ENCODE data around the gene RHBDF2. TPM values are rescaled to one million over a fixed set of nuclear protein-coding genes. Genes with fewer than 3 reads are reported as not detected.
A peak's percentile ranks its signal among the peaks of the same experiment; 100 is the strongest.

The RHBDF2 gene
- polyA plus RNA-seq, 1 donor = 35.2 TPM

GRCh38 chr17:76543826-76544545, 42.8 kb upstream of the RHBDF2 start:
- Histone ChIP-seq H3K36me3 (ENCODE audit: control insufficient read depth, insufficient read depth, low read length) (no peaks in the 10 kb centered on the region), H3K9me3 (ENCODE audit: control insufficient read depth, low read depth, low read length) (peaks cover 3% of the 10 kb centered on the region), H3K4me1 (ENCODE audit: control insufficient read depth, insufficient read depth, low read length) (peaks cover 14% of the 10 kb centered on the region), H3K4me3 (ENCODE audit: low read length) (no peak overlapping the region), H3K27ac (ENCODE audit: low read length) (peak overlapping the region; percentile 26), H3K27me3 (ENCODE audit: control insufficient read depth, insufficient read depth, low read length) (peaks cover 28% of the 10 kb centered on the region)
- WGBS (ENCODE audit: insufficient coverage, low lambda C conversion rate) = no CpG with 5 or more reads among the region's 22 CpGs
- no peak for DNase-seq

- Histone ChIP-seq H3K4me1 (ENCODE audit: control insufficient read depth, insufficient read depth, low read length) (peaks cover 17% of the 10 kb centered on the region), H3K36me3 (ENCODE audit: control insufficient read depth, insufficient read depth, low read length) (no peaks in the 10 kb centered on the region), H3K27ac (ENCODE audit: low read length) (peak overlapping the region; percentile 26), H3K27me3 (ENCODE audit: control insufficient read depth, insufficient read depth, low read length) (peaks cover 34% of the 10 kb centered on the region), H3K4me3 (ENCODE audit: low read length) (no peak overlapping the region), H3K9me3 (ENCODE audit: control insufficient read depth, low read depth, low read length) (peaks cover 3% of the 10 kb centered on the region)
- no CpG with 5 or more reads among the region's 6 CpGs for WGBS (ENCODE audit: insufficient coverage, low lambda C conversion rate)
- DNase-seq = no peak
These were observed 42.2 kb upstream of the RHBDF2 start for GRCh38 chr17:76543482-76543825.

GRCh38 chr17:76542984-76543383, 41.8 kb upstream of the RHBDF2 start:
- no peak for DNase-seq
- H3K27ac ChIP-seq (ENCODE audit: low read length) = peak overlapping the region; percentile 11
- H3K27me3 ChIP-seq (ENCODE audit: control insufficient read depth, insufficient read depth, low read length) = peaks cover 37% of the 10 kb centered on the region
- H3K9me3 ChIP-seq (ENCODE audit: control insufficient read depth, low read depth, low read length) = peaks cover 3% of the 10 kb centered on the region
- peaks cover 20% of the 10 kb centered on the region for H3K4me1 ChIP-seq (ENCODE audit: control insufficient read depth, insufficient read depth, low read length)
- no peak overlapping the region for H3K4me3 ChIP-seq (ENCODE audit: low read length)
- H3K36me3 ChIP-seq (ENCODE audit: control insufficient read depth, insufficient read depth, low read length) = no peaks in the 10 kb centered on the region
- WGBS (ENCODE audit: insufficient coverage, low lambda C conversion rate) = no CpG with 5 or more reads among the region's 8 CpGs

GRCh38 chr17:76542566-76542971, 41.3 kb upstream of the RHBDF2 start:
- no peak for DNase-seq
- peaks cover 3% of the 10 kb centered on the region for H3K9me3 ChIP-seq (ENCODE audit: control insufficient read depth, low read depth, low read length)
- no peak overlapping the region for H3K4me3 ChIP-seq (ENCODE audit: low read length)
- no peaks in the 10 kb centered on the region for H3K36me3 ChIP-seq (ENCODE audit: control insufficient read depth, insufficient read depth, low read length)
- WGBS (ENCODE audit: insufficient coverage, low lambda C conversion rate) = no CpG with 5 or more reads among the region's 10 CpGs
- peaks cover 37% of the 10 kb centered on the region for H3K27me3 ChIP-seq (ENCODE audit: control insufficient read depth, insufficient read depth, low read length)
- peaks cover 20% of the 10 kb centered on the region for H3K4me1 ChIP-seq (ENCODE audit: control insufficient read depth, insufficient read depth, low read length)
- H3K27ac ChIP-seq (ENCODE audit: low read length) = no peak overlapping the region

GRCh38 chr17:76541739-76542454, 40.7 kb upstream of the RHBDF2 start:
- Histone ChIP-seq H3K4me1 (ENCODE audit: control insufficient read depth, insufficient read depth, low read length) (peaks cover 16% of the 10 kb centered on the region), H3K4me3 (ENCODE audit: low read length) (no peak overlapping the region), H3K9me3 (ENCODE audit: control insufficient read depth, low read depth, low read length) (peaks cover 3% of the 10 kb centered on the region), H3K27ac (ENCODE audit: low read length) (no peak overlapping the region), H3K36me3 (ENCODE audit: control insufficient read depth, insufficient read depth, low read length) (no peaks in the 10 kb centered on the region), H3K27me3 (ENCODE audit: control insufficient read depth, insufficient read depth, low read length) (peaks cover 41% of the 10 kb centered on the region)
- DNase-seq = no peak
- WGBS (ENCODE audit: insufficient coverage, low lambda C conversion rate) = no CpG with 5 or more reads among the region's 10 CpGs

GRCh38 chr17:76540381-76541300, 39.4 kb upstream of the RHBDF2 start:
- Histone ChIP-seq H3K36me3 (ENCODE audit: control insufficient read depth, insufficient read depth, low read length) (no peaks in the 10 kb centered on the region), H3K27ac (ENCODE audit: low read length) (peak overlapping the region; percentile 5), H3K9me3 (ENCODE audit: control insufficient read depth, low read depth, low read length) (peaks cover 6% of the 10 kb centered on the region), H3K4me3 (ENCODE audit: low read length) (peak overlapping the region; percentile 32), H3K4me1 (ENCODE audit: control insufficient read depth, insufficient read depth, low read length) (peaks cover 13% of the 10 kb centered on the region), H3K27me3 (ENCODE audit: control insufficient read depth, insufficient read depth, low read length) (peaks cover 51% of the 10 kb centered on the region)
- no CpG with 5 or more reads among the region's 27 CpGs for WGBS (ENCODE audit: insufficient coverage, low lambda C conversion rate)
- DNase-seq = peak; percentile 92 to 95

- Histone ChIP-seq H3K4me3 (ENCODE audit: low read length) (peak within 1 kb of the TSS; percentile 32), H3K36me3 (ENCODE audit: control insufficient read depth, insufficient read depth, low read length) (no peaks in the 10 kb centered on the region), H3K27ac (ENCODE audit: low read length) (peak within 1 kb of the TSS; percentile 5), H3K9me3 (ENCODE audit: control insufficient read depth, low read depth, low read length) (peaks cover 6% of the 10 kb centered on the region), H3K27me3 (ENCODE audit: control insufficient read depth, insufficient read depth, low read length) (peaks cover 50% of the 10 kb centered on the region), H3K4me1 (ENCODE audit: control insufficient read depth, insufficient read depth, low read length) (peaks cover 13% of the 10 kb centered on the region)
- no CpG with 5 or more reads among the region's 22 CpGs for WGBS (ENCODE audit: insufficient coverage, low lambda C conversion rate)
- no peak for DNase-seq
These were observed 38.5 kb upstream of the RHBDF2 start, which contains the start of gene PRCD for GRCh38 chr17:76539631-76540271. Gene PRCD, plus strand, starts transcription at chr17:76540044. Its CDS starts 98 bp downstream, at chr17:76540142.

GRCh38 chr17:76538941-76539570, 37.8 kb upstream of the RHBDF2 start:
- H3K36me3 ChIP-seq (ENCODE audit: control insufficient read depth, insufficient read depth, low read length) = no peaks in the 10 kb centered on the region
- H3K27me3 ChIP-seq (ENCODE audit: control insufficient read depth, insufficient read depth, low read length) = peaks cover 43% of the 10 kb centered on the region
- DNase-seq = no peak
- peaks cover 13% of the 10 kb centered on the region for H3K4me1 ChIP-seq (ENCODE audit: control insufficient read depth, insufficient read depth, low read length)
- peaks cover 4% of the 10 kb centered on the region for H3K9me3 ChIP-seq (ENCODE audit: control insufficient read depth, low read depth, low read length)
- H3K4me3 ChIP-seq (ENCODE audit: low read length) = no peak overlapping the region
- H3K27ac ChIP-seq (ENCODE audit: low read length) = no peak overlapping the region
- 100% methylated on average over 1 of the region's 9 CpGs for WGBS (ENCODE audit: insufficient coverage, low lambda C conversion rate)

GRCh38 chr17:76538281-76538931, 37.2 kb upstream of the RHBDF2 start:
- WGBS (ENCODE audit: insufficient coverage, low lambda C conversion rate) = no CpG with 5 or more reads among the region's 37 CpGs
- H3K9me3 ChIP-seq (ENCODE audit: control insufficient read depth, low read depth, low read length) = peaks cover 3% of the 10 kb centered on the region
- H3K27me3 ChIP-seq (ENCODE audit: control insufficient read depth, insufficient read depth, low read length) = peaks cover 36% of the 10 kb centered on the region
- peaks cover 14% of the 10 kb centered on the region for H3K4me1 ChIP-seq (ENCODE audit: control insufficient read depth, insufficient read depth, low read length)
- H3K4me3 ChIP-seq (ENCODE audit: low read length) = peak overlapping the region; percentile 17
- no peaks in the 10 kb centered on the region for H3K36me3 ChIP-seq (ENCODE audit: control insufficient read depth, insufficient read depth, low read length)
- DNase-seq = no peak
- H3K27ac ChIP-seq (ENCODE audit: low read length) = no peak overlapping the region

Data from large intestine (tissue), 3 donors.